ENCODE results near the gene ZNF880. TPM values are rescaled to one million over a fixed set of nuclear protein-coding genes. Genes with fewer than 3 reads are reported as not detected.
A peak's percentile ranks its signal among the peaks of the same experiment; 100 is the strongest.

ZNF880 gene
- total RNA-seq, 1 experiment from 2014 or later = 10.9 TPM

DNA sequence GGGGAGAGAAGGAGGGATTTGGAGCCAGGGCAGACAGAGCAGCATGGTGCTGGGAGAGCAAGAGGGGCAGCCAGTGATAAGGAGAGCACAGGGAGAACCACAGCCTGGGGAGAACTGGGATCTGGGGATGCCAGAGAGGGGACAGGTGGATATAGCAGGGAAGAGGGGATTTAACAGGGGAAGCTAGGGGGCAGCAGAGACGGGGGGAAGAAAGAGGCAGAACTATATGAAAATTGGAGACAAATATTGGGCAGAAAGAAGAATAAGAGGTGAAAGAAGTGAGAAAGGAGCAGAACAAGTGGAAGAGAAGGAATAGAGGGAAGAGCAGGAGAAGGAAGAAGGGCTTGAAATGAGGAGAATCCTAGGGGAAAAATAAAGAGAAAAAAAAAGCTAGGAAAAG is 21.4 kb downstream of the ZNF880 start:
- no peak for DNase-seq (ENCODE audit: low read depth, low spot score)
- no peaks in the 10 kb centered on the region for H3K27me3 ChIP-seq (ENCODE audit: control insufficient read depth, insufficient read depth, low read length)
- H3K9me3 ChIP-seq (ENCODE audit: control insufficient read depth, insufficient read depth, low read depth, low read length) = peaks cover 8% of the 10 kb centered on the region; the same call in 1 of the 2 replicates
- TF ChIP-seq, protein P1, sequence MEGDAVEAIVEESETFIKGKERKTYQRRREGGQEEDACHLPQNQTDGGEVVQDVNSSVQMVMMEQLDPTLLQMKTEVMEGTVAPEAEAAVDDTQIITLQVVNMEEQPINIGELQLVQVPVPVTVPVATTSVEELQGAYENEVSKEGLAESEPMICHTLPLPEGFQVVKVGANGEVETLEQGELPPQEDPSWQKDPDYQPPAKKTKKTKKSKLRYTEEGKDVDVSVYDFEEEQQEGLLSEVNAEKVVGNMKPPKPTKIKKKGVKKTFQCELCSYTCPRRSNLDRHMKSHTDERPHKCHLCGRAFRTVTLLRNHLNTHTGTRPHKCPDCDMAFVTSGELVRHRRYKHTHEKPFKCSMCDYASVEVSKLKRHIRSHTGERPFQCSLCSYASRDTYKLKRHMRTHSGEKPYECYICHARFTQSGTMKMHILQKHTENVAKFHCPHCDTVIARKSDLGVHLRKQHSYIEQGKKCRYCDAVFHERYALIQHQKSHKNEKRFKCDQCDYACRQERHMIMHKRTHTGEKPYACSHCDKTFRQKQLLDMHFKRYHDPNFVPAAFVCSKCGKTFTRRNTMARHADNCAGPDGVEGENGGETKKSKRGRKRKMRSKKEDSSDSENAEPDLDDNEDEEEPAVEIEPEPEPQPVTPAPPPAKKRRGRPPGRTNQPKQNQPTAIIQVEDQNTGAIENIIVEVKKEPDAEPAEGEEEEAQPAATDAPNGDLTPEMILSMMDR (IDR thresholded peaks at IDR 0.05) = no peak
- no peak for TF ChIP-seq SIN3A (IDR thresholded peaks at IDR 0.05; ENCODE audit: borderline replicate concordance, insufficient read depth, low read depth, low read length)
- intact Hi-C loops (cut with micrococcal nuclease; ENCODE audit: unreplicated experiment) (no loop called here), in situ Hi-C loops (cut with HindIII; ENCODE audit: low pct_unique_long_range_greater_than_20kb, low sequenced_read_pairs) (no loop called here)
- ChIA-PET CTCF (interaction anchor here (0.6 kb wide), 2 partner anchors 22 to 511 kb away, joined by 3 to 4 read pairs; partner anchors contain the start of gene ZNF880), POLR2A (no interaction called here)
- H3K4me1 ChIP-seq (ENCODE audit: control insufficient read depth, insufficient read depth, low read length) = no peaks in the 10 kb centered on the region
- no peak overlapping the region for H3K4me3 ChIP-seq (ENCODE audit: low read depth in 2 of 2, low read length in 2 of 2)
- no TSS peak for BruUV-seq (replicated peaks)
- no peaks in the 10 kb centered on the region for H3K36me3 ChIP-seq (ENCODE audit: control insufficient read depth, insufficient read depth, low read length)
- ATAC-seq = no peak
- no peak overlapping the region for H3K27ac ChIP-seq (ENCODE audit: low read length)

DNA sequence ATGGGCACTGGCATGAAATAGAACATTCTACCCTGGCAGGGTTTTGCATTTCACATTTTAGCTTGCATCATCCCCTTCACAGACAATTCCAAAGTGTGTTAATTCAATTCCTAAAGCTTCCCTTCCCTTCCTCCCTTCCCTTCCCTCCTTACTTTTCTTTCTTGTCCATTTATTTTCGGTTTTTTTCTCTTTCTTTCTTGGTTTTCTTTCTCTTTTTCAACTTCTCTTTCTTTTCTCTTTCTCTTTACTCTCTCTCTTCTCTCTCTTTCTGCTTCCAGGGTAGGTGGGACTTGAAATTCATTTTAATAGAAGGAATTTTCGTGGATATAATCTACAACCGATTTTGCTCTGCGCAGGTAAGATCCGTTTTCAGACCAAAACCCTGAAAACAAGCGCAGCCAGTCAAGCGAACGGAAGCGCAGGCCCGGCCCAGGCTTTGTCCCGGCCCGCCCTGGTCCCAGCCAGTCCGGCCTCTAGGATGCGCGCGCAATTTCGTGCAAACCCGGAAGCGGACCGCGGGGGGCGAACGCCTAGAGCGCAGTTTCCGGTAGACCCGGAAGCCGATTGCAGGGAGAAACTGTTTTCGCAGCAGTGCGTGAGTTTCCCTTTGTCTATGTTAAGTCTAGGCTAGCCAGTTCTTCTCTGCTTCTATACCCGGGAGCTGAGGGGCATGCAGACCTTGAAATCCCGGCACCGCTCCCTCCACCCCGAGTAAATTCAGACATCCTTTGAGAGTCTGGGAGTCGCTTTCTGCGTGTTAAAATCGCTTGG is 27.8 kb downstream of the ZNF880 start, which contains the start of gene ZNF528:
TSS of gene ZNF528 (plus strand) at position 540 of the 771 bp plus-strand sequence. CDS start 4,165 bp downstream, outside the sequence.
- in situ Hi-C loops (cut with HindIII; ENCODE audit: low pct_unique_long_range_greater_than_20kb, low sequenced_read_pairs) (no loop called here), intact Hi-C loops (cut with micrococcal nuclease; ENCODE audit: unreplicated experiment) (no loop called here)
- DNase-seq (ENCODE audit: low read depth, low spot score) (peak; percentile 22), ATAC-seq (peak; percentile 100)
- POLR2A ChIA-PET = no interaction called here
- TF ChIP-seq, protein P1 (IDR thresholded peaks at IDR 0.05) = no peak
- TF ChIP-seq SIN3A (IDR thresholded peaks at IDR 0.05; ENCODE audit: borderline replicate concordance, insufficient read depth, low read depth, low read length) = 0 out of 2 replicates have a peak, but pooled peaks have one; percentile 50
- CTCF ChIA-PET = no interaction called here
- no peaks in the 10 kb centered on the region for H3K36me3 ChIP-seq (ENCODE audit: control insufficient read depth, insufficient read depth, low read length)
- H3K27ac ChIP-seq (ENCODE audit: low read length) = peak within 1 kb of the TSS; percentile 85
- H3K9me3 ChIP-seq (ENCODE audit: control insufficient read depth, insufficient read depth, low read depth, low read length) = peaks cover 11% of the 10 kb centered on the region; the same call in 1 of the 2 replicates
- peak within 1 kb of the TSS; percentile 63 to 82 for H3K4me3 ChIP-seq (ENCODE audit: low read depth in 2 of 2, low read length in 2 of 2)
- H3K27me3 ChIP-seq (ENCODE audit: control insufficient read depth, insufficient read depth, low read length) = no peaks in the 10 kb centered on the region
- BruUV-seq (replicated peaks) = TSS peak; percentile 92
- H3K4me1 ChIP-seq (ENCODE audit: control insufficient read depth, insufficient read depth, low read length) = no peaks in the 10 kb centered on the region

DNA sequence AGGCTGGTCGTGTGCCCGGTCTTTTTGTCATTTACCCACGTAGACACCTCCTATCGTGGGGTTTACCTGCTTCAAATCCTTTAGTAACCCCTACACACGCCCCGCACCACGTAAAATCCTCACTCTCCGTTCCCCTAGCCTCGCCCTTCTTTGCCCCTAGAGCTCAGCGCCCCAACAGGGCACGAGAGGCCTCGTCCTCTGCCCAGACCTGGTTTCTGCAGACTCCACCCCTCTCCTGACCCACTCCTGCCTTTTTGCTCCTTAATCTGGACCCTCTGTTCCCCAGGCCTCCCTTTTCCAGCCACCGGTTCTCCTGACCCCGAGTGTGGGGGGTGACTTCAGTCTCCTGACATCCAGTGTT is 28.3 kb downstream of the ZNF880 start:
- H3K27me3 ChIP-seq (ENCODE audit: control insufficient read depth, insufficient read depth, low read length) = no peaks in the 10 kb centered on the region
- ATAC-seq = peak; percentile 65

More for the DNA sequence above, 28.3 kb downstream of the ZNF880 start:
- no peak for DNase-seq (ENCODE audit: low read depth, low spot score)
- Histone ChIP-seq H3K4me3 (ENCODE audit: low read depth in 2 of 2, low read length in 2 of 2) (peak overlapping the region; percentile 63 to 82), H3K4me1 (ENCODE audit: control insufficient read depth, insufficient read depth, low read length) (no peaks in the 10 kb centered on the region), H3K36me3 (ENCODE audit: control insufficient read depth, insufficient read depth, low read length) (no peaks in the 10 kb centered on the region), H3K27ac (ENCODE audit: low read length) (peak overlapping the region; percentile 85), H3K9me3 (ENCODE audit: control insufficient read depth, insufficient read depth, low read depth, low read length) (peaks cover 11% of the 10 kb centered on the region; the same call in 1 of the 2 replicates)
- CTCF ChIA-PET = no interaction called here
- in situ Hi-C loops (cut with HindIII; ENCODE audit: low pct_unique_long_range_greater_than_20kb, low sequenced_read_pairs) = no loop called here
- POLR2A ChIA-PET = no interaction called here
- BruUV-seq (replicated peaks) = no TSS peak
- TF ChIP-seq SIN3A (IDR thresholded peaks at IDR 0.05; ENCODE audit: borderline replicate concordance, insufficient read depth, low read depth, low read length) = no peak
- TF ChIP-seq POLR2AphosphoS5 (IDR thresholded peaks at IDR 0.05; ENCODE audit: low read depth, low read length) = no peak
- TF ChIP-seq, protein P1 (IDR thresholded peaks at IDR 0.05) = no peak
- intact Hi-C loops (cut with micrococcal nuclease; ENCODE audit: unreplicated experiment) = no loop called here

Data from Panc1 (cell line).